Colon (tissue), 2 donors: ENCODE results near the gene KITLG.
"Not testable (repeated sequence)": the region's sequence is repeated elsewhere in the genome, so short reads cannot be mapped to it uniquely, and the experiment has no call there.

Experiments used
- FAIRE-seq: peaks from 2 replicates; lab custom pipeline; 2012; peaks lifted over from hg19 to GRCh38; lab: Jason Lieb, UNC
- donor health status: control.
- donor health status: control.

Gene KITLG

DNA sequence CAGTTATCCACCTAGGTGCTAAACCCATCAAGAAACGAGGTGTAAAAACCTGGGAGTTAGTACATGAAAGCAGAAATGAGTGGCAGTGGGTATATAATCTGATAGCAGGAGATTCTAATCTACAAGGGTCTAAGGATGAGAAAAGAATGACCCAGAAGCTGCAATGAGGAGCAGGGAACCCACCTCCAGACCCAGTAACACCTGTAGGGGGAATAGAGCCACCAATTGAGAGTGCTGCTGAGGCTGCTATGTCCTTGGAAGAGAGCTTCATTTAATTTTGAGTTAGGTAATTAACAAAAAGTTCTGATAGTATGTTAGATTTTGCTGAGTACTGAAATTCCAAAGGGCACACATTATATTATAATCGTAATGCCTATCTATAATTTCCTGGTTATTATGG lies 89.8 kb downstream of the KITLG start:
- no peak for FAIRE-seq

DNA sequence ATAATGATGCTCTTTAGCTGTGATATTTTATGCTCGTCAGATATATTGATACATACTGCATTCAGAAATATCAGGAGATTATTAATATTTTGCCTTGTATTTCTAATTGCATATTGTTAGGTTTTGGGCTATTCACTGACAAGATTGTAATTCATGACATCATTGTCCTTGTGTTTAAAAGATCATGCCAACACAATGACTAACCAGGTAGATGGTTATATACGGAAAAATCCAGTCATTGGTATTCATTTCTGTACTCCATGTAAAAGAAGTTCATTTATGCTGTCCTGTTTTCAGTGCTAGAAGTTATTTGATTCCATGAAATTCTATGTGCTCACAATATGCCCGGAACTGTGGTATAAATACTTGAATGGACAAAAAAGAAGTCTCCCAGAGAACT lies 107.5 kb downstream of the KITLG start:
- no peak for FAIRE-seq

DNA sequence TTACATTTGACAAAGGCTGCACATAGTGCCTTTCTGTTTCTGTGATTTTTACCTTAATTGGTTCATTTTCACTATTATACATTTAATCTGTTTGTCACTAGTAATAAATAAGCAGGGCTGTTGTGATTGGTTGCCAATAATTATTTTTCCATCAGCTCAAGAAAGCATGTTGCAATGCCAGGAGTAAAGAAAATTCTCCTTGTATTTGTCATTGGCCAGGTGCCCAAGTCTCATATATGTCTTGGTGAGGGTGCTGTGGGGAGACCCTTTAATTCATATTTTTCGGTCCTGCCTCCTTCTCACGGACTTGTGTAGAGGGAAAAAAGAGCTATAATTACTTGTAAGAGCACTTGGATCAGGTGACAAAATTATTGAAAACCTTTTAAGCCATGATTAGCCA lies 108.0 kb downstream of the KITLG start:
- FAIRE-seq: no peak

DNA sequence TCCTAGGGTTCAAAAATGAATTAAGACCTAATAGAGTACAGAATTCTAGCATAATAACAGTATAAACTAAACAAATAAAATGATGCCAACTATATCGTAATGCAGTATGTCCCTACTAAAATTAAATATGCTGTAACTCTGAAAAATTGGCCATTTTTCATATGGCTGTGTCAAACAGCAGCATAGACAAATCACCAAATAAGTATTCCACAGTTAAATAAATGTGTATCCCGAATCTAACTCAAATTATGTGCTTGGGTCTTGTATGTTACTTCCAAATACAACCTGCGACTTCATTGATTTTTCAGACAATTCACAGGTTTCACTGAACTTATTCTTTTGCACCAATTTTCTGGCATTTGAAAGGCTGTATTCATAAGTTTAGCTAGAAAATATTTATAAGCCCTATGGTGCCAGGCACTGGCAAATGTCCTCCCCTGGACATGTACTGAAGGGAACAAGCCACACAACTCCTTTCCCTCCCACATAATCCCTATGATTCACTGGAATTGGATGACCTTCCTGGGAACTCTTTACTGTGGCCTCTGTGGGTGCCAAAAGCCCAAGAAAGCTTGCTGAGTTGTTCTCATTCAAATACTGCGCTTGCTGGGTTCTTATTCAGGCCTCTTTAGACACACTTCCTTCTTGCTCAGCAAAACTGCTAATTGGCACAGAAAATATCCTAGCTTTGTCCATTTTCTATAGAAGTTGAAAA lies 108.8 kb downstream of the KITLG start:
- no peak for FAIRE-seq

DNA sequence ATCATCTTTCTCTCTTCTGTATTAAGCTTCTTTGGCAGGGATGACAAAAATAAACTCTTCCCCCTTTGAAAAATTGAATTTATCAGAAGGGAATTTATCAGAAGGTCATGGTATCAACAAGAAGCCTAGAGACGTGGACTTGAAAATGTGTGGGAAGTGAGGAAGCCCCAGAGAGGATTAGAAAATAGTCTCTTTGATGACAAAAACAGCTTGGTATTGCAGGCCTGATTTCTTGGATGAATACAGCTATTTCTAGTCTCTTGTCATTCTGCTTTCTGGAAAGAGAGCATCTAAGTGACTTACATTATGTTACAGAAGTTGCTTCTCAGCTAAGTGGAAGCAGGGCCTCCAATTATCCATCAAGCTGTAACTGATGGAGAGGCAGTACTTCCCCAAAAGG lies 111.1 kb downstream of the KITLG start:
- no peak for FAIRE-seq

DNA sequence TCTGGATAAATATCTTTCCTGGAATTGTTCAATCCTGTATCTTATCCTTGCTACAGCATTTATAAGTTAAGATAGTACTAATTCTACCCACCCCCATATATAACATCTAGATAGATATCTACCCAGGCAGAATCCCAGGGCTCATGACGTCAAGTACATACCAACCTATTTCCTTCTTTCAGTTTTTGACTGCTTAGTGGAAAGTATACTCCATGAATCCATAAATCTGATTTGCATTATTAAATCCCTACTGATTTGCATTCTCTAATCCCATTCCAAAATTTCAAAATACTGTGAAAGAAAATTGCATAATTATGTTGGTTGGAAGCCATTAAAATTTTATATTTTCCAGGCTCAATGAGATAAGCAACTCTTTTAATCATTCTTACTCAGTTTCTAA lies 111.7 kb downstream of the KITLG start:
- FAIRE-seq: no peak

DNA sequence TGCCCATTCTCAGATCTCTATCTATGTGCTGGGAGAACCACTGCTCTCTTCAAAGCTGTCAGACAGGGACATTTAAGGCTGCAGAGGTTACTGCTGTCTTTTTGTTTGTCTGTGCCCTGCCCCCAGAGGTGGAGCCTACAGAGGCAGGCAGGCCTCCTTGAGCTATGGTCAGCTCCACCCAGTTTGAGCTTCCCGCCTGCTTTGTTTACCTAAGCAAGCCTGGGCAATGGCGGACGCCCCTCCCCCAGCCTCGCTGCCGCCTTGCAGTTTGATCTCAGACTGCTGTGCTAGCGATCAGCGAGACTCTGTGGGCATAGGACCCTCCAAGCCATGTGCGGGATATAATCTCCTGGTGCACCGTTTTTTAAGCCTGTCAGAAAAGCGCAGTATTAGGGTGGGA lies 113.6 kb downstream of the KITLG start:
- not testable (repeated sequence) for FAIRE-seq

DNA sequence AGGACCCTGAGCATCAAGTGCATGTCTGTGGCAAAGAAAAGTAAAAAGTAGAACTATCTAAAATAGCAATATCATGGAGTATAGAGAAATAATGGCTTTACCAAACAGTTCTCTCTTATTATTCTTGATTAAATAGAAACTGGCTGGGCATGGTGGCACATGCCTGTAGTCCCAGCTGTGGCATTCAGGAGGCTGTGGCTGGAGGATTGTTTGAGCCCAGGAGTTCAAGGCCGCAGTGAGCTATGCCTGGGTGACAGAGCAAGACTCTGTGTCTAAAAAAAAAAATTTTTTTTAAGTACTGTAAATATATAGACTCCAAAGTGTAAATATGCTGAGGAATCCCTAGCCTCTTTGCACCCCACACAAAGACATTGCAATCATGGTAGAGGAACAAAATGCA lies 121.9 kb downstream of the KITLG start:
- no peak for FAIRE-seq

DNA sequence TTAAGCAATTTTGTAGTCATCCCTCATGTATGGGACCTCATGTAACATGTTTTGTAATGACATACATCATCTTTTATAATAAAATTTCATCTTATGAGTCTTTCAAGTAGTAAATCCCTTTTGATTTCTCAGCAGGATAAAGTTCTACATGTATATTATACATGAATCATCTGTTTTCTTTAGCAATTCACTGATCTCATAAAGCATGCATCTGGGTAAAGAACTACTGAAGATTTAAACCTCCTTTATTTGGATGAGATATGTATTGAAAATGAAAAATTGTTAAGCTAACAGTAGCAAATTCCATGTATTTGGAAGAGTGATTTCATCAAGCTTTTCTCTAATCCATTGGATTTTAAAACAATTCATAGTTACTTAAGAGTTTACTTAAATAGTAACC lies 126.9 kb downstream of the KITLG start:
- no peak for FAIRE-seq

DNA sequence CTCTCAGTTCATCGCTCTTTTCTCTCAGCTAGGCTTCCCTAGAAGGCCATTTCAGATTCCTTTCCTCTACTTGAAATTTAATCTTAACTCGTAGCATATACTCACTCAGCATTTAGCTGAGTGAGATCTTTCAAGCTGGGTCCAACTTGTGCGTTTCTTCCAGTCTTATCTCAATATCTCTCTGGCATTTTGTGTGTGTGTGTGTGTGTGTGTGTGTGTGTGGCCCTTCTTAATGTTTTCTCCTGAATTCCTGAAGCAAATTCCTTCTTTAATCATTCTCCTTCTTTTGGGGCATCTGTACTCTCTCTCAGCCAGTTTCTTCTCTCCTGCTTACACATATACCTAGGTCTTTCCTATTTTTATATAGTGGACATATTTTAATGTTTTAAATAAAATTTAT lies 129.1 kb downstream of the KITLG start:
- no peak for FAIRE-seq

DNA sequence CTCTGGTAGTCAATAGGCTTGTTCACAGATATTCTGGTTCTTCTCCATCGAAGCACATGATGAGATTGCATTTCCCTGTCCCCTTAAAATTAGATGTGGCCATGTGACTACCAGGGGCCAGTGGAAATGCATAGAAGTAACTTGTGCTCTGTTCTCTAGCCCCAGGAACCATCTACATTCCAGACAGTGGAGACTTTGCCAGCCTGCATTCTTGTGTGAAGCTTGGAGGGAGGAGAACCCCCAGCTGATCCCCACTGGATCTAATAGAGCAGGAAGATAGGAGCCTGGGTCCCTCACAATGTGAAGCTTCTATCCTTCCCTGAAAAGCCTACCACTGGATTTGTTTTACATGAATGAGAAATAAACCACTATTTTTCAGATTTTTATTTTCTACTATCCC lies 130.1 kb downstream of the KITLG start:
- no peak for FAIRE-seq

DNA sequence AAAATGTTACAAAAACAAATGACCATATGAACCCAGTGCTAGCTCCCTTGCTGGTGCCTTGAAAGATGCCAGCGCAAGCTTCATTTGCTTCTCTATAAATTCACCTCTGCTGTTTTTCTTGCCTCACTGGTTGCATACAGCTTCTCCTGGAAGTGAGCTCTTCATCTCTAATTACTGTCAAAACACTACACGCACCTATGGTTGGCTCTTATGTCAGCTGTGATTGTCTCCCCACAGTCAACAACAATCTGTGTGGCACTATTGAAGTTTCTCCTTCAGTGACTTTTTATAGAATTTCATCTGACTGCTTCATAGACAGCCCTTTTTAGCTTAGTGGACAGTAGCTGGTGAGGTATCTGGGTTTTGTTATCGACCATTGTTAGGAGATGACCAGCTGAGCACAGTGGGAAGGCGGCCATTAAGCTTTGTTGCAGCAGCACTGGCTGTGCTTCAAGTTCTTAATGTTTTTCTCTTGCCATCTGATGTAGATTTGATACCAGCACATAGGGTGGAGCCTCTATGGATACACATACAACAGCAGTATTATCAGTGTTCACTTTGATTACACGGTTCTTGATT lies 131.8 kb downstream of the KITLG start:
- FAIRE-seq: no peak

DNA sequence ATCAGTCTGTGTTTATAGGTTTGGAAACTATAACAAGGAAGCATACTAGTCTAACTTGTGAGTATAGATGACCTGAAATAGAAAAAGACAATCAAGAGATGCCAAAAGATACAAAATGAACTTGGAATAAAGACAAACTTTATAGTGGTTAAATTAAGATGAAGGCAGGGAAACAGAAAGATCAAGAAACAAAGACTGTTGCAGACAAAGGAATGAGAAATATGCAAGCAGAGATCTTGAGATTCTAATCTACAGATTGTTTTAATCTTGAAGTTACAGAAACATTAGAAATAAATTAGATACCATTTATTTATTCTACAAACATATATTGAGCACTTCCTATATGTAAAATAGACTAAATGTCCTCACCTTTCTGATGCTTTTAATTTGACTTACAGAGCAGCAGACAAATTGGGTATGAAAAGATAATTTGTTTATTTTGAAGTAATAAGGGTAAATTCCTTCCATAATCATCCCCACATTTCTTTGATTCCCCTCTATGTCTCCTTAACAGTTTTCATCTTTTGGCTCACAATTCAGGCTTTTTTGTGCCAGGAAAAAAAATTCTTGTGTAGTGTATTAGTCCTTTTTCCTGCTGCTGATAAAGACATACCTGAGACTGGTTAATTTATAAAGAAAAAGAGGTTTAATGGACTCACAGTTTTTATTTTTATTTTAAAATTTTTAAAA lies 134.4 kb downstream of the KITLG start:
- FAIRE-seq: peak; percentile 57

DNA sequence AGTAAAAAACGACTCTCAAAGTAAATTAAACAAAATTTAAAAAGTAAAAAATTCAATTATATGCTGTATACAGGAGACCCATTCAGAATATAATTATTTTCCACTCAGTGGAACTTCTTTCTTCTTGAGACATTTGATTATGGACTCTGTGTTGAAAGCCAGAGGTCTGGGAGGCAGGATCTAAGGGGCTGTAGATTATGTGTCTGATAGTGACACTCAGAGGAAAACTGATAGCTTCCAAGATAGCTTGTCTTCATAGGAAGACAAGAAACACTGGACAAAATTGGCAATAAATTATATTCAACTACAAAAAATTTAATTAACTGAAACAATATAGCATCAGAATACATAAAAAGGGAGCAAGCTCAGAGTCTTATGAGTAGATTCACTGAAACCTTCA lies 135.8 kb downstream of the KITLG start:
- FAIRE-seq: no peak
